ENCODE data around the gene KCNQ1.

Gene KCNQ1

GRCh38 chr11:2842876-2843275, 398.1 kb downstream of the KCNQ1 start:
- H3K4me1 ChIP-seq (ENCODE audit: insufficient read depth, low read length, poor library complexity, severe bottlenecking): peaks cover 33% of the 10 kb centered on the region
- H3K9me2 ChIP-seq (replicated peaks; ENCODE audit: low read depth, low read length): no peaks in the 10 kb centered on the region
- no peak overlapping the region for H3K4me2 ChIP-seq (ENCODE audit: low read depth, low read length, poor library complexity, severe bottlenecking)
- no peaks in the 10 kb centered on the region for H3K79me2 ChIP-seq (ENCODE audit: insufficient read depth, low read length)
- H3K36me3 ChIP-seq (ENCODE audit: insufficient read depth, low read length): no peaks in the 10 kb centered on the region; the same call in 1 of the 2 replicates
- H3K4me3 ChIP-seq (ENCODE audit: low read length, poor library complexity, severe bottlenecking): no peak overlapping the region
- TF ChIP-seq EZH2phosphoT487 (IDR thresholded peaks at IDR 0.05; ENCODE audit: borderline replicate concordance) (no peak), CTCF (conservative IDR thresholded peaks at IDR 0.05; ENCODE audit: low read length) (no peak)
- no peaks in the 10 kb centered on the region for H3K9me3 ChIP-seq (ENCODE audit: insufficient read depth, low read depth, low read length)
- H3F3A ChIP-seq (ENCODE audit: low read depth): no peaks in the 10 kb centered on the region
- no peak overlapping the region for H2AFZ ChIP-seq (ENCODE audit: low read length)
- H4K20me1 ChIP-seq (ENCODE audit: insufficient read depth, low read length, poor library complexity, severe bottlenecking): no peaks in the 10 kb centered on the region
- no peak overlapping the region for H3K9ac ChIP-seq (ENCODE audit: low read depth, low read length, poor library complexity, severe bottlenecking)
- no peaks in the 10 kb centered on the region for H3K27me3 ChIP-seq (ENCODE audit: insufficient read depth, low read length, poor library complexity, severe bottlenecking)

- Histone ChIP-seq H3F3A (ENCODE audit: low read depth) (no peaks in the 10 kb centered on the region), H2AFZ (ENCODE audit: low read length) (no peak overlapping the region), H3K4me2 (ENCODE audit: low read depth, low read length, poor library complexity, severe bottlenecking) (no peak overlapping the region), H3K27me3 (ENCODE audit: insufficient read depth, low read length, poor library complexity, severe bottlenecking) (no peaks in the 10 kb centered on the region), H3K9me3 (ENCODE audit: insufficient read depth, low read depth, low read length) (no peaks in the 10 kb centered on the region), H3K9me2 (replicated peaks; ENCODE audit: low read depth, low read length) (no peaks in the 10 kb centered on the region), H3K4me1 (ENCODE audit: insufficient read depth, low read length, poor library complexity, severe bottlenecking) (peaks cover 33% of the 10 kb centered on the region), H3K9ac (ENCODE audit: low read depth, low read length, poor library complexity, severe bottlenecking) (no peak overlapping the region), H3K4me3 (ENCODE audit: low read length, poor library complexity, severe bottlenecking) (no peak overlapping the region), H3K36me3 (ENCODE audit: insufficient read depth, low read length) (no peaks in the 10 kb centered on the region; the same call in 1 of the 2 replicates), H3K79me2 (ENCODE audit: insufficient read depth, low read length) (no peaks in the 10 kb centered on the region), H4K20me1 (ENCODE audit: insufficient read depth, low read length, poor library complexity, severe bottlenecking) (no peaks in the 10 kb centered on the region)
- TF ChIP-seq EZH2phosphoT487 (IDR thresholded peaks at IDR 0.05; ENCODE audit: borderline replicate concordance): no peak
- no peak for TF ChIP-seq CTCF (conservative IDR thresholded peaks at IDR 0.05; ENCODE audit: low read length)
Measured at GRCh38 chr11:2843551-2843950, 398.7 kb downstream of the KCNQ1 start.

GRCh38 chr11:2844116-2844842, 399.5 kb downstream of the KCNQ1 start:
- Histone ChIP-seq H3K79me2 (ENCODE audit: insufficient read depth, low read length) (no peaks in the 10 kb centered on the region), H3K9me2 (replicated peaks; ENCODE audit: low read depth, low read length) (no peaks in the 10 kb centered on the region), H3K36me3 (ENCODE audit: insufficient read depth, low read length) (no peaks in the 10 kb centered on the region; the same call in 1 of the 2 replicates), H3K9me3 (ENCODE audit: insufficient read depth, low read depth, low read length) (no peaks in the 10 kb centered on the region), H3K4me3 (ENCODE audit: low read length, poor library complexity, severe bottlenecking) (no peak overlapping the region), H2AFZ (ENCODE audit: low read length) (no peak overlapping the region), H3K27me3 (ENCODE audit: insufficient read depth, low read length, poor library complexity, severe bottlenecking) (no peaks in the 10 kb centered on the region), H3F3A (ENCODE audit: low read depth) (no peaks in the 10 kb centered on the region), H3K4me2 (ENCODE audit: low read depth, low read length, poor library complexity, severe bottlenecking) (no peak overlapping the region), H3K4me1 (ENCODE audit: insufficient read depth, low read length, poor library complexity, severe bottlenecking) (peaks cover 33% of the 10 kb centered on the region), H4K20me1 (ENCODE audit: insufficient read depth, low read length, poor library complexity, severe bottlenecking) (no peaks in the 10 kb centered on the region), H3K9ac (ENCODE audit: low read depth, low read length, poor library complexity, severe bottlenecking) (no peak overlapping the region)
- no peak for TF ChIP-seq CTCF (conservative IDR thresholded peaks at IDR 0.05; ENCODE audit: low read length)
- TF ChIP-seq EZH2phosphoT487 (IDR thresholded peaks at IDR 0.05; ENCODE audit: borderline replicate concordance): no peak

Data from Loucy (cell line).